ENCODE measurements around the gene ARRDC3.
A peak's percentile ranks its signal among the peaks of the same experiment; 100 is the strongest.

ARRDC3 gene

GRCh38 chr5:91384671-91385430 lies 1.7 kb upstream of the ARRDC3 start:
- peak; percentile 81 for DNase-seq

GRCh38 chr5:91383956-91384300 lies 811 bp upstream of the ARRDC3 start:
- no peak for DNase-seq

- DNase-seq: peak; percentile 40
Measured at GRCh38 chr5:91382530-91383026, 539 bp downstream of the ARRDC3 start.

DNA sequence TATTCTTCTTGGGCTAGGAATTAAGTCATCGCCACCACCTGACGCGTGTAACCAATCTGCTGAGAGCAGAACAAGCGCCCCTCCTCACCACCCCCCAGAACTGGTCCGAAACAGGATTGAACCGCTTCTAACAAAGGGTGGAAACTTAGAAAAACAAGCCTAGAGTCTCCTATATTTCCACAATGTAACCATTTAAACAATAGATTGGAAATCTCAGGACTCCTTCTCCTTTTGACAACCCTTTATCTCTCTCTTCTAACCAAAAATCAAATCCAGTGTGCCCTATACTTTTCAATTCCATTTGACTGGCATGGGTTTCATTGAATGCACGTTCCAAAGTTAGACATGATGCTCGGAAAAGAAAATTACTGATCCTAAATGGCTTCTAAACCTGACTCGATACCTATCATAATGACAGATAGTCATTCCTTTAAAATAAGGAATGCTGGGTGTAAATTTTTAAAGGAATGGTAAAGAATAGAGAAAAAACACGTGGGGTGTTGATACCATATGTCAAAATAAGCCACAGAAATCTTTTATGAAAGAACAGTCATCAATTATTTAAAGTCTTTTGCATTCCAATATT lies 1.2 kb downstream of the ARRDC3 start:
- peak; percentile 67 for DNase-seq

DNA sequence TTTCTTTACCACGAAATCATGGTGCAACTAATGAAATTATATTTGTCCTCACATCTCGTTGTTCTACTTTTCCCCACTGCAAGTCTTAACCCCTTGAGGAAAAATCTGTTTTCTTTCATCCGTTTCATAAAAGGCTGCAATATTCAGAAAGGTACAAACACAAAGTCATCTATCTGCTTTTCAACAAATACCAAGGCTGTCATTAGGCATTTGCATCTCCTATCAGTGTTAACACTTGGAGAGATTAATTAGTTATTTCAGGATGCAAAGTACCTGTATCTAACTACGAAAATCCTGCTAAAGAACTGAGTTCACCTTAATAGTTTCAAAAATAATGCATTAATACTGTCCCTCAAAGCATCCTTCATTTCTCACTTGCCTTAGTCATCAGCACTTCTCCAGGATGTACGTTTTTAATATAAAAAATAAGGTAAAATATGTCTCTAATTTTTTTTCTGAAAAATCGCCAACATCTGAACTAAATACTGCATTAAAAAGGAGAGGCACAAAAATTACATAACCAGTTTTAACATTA lies 1.8 kb downstream of the ARRDC3 start:
- no peak for DNase-seq

- DNase-seq: peak; percentile 75
Measured at GRCh38 chr5:91380491-91381238, 2.5 kb downstream of the ARRDC3 start.

- DNase-seq: peak; percentile 79
Measured at GRCh38 chr5:91379914-91380490, 3.1 kb downstream of the ARRDC3 start.

DNA sequence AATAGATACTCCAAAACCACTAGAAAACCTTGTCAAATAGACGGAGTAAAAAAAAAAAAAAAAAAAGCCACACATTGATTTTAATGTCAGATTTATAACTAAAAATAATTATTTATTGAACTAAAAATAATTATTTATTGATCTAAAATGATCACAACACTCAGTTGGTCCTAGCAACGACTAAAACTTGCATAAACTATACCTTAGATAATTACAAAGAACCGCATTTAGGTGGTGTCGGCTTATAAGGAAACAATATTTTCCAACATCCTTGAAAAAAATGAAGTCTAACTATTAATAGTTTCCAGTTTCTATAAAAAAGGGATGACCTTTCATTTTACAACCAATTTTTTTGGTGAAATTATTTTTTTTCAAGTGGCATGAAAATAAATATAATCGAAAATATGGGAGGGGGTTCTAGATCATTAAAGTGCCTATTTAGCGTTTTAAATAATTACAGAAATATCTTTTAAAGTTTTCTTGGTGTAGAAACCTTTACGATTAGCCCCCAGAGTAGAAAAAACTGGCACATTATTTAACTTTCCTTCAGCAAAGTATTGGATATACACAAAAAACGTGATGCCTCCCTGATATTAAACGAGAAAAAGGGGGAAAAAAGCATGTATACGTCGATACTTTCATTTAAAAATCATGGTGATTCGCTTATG lies 3.7 kb downstream of the ARRDC3 start:
- DNase-seq: no peak

- peak; percentile 8 for DNase-seq
Measured at GRCh38 chr5:91378752-91379211, 4.3 kb downstream of the ARRDC3 start.

DNA sequence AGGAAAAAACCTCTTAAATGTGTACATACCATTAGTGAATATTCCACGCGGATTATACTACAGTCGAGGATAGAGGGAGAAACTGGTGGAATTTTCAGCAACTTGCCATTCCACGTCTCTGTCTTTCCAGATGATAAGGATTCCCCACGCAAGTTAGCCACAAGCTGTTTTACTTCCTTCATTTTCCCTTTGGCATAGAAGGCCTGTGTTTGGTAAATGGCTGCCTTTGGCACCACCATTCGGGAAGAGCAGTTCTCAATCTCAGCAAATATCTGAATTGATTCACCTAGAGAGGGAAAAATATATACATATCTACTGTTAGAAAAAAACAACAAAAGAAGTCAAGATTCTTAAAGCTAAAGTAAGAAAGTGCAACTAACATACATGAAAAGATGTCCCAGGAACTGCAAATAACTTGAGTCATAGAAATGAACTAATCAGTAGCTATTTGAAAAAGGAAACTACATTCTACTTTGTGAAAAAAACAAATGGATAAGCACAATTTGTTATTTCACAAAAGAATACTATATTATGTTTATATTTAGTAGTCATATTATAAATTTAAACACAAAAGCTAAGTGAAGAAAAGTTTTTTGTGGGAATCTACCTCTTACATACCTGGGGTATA lies 8.1 kb downstream of the ARRDC3 start:
- DNase-seq: no peak

GRCh38 chr5:91373600-91373999 lies 9.5 kb downstream of the ARRDC3 start:
- DNase-seq: peak; percentile 81

- no peak for DNase-seq
Measured at GRCh38 chr5:91373006-91373405, 10.1 kb downstream of the ARRDC3 start.

DNA sequence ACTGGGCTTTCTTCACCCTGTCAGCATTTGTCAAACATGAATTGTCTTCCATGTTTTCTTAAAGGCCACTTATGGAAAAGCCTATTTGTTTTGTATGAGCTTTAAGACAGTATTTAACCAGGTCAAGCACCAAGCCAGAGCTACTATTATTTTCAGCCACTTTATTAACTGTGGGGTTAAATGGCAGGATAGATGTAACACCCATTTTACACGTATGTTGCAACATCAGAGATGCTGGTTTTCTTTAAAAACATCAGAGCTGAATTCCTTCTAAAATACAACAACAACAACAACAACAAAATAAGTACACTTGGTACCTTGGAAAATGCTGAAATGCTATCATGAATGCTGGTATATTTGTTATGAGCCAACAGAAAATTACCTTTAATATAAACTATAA lies 13.6 kb downstream of the ARRDC3 start:
- DNase-seq: no peak

GRCh38 chr5:91367908-91368648 lies 15.0 kb downstream of the ARRDC3 start:
- DNase-seq: no peak

- no peak for DNase-seq
Measured at GRCh38 chr5:91367344-91367743, 15.8 kb downstream of the ARRDC3 start.

DNA sequence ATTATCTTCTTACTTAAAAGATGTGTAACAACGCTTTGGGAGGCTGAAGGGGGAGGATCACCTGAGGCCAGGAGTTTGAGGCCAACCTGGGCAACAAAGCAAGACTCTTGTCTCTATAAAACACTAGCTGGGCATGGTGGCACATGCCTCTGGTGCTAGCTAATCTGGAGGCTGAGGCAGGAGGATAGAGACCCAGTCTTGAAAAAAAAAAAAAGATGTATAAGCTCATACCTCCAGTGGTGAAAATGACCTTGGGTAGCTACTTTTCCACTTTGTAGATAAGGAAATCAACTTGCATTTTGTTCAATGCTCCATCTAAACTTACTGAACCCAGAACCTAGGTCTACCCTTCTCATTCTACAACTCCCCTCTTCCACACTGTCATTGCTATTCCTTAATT lies 16.6 kb downstream of the ARRDC3 start:
- no peak for DNase-seq

GRCh38 chr5:91365498-91365897 lies 17.6 kb downstream of the ARRDC3 start:
- DNase-seq: no peak

DNA sequence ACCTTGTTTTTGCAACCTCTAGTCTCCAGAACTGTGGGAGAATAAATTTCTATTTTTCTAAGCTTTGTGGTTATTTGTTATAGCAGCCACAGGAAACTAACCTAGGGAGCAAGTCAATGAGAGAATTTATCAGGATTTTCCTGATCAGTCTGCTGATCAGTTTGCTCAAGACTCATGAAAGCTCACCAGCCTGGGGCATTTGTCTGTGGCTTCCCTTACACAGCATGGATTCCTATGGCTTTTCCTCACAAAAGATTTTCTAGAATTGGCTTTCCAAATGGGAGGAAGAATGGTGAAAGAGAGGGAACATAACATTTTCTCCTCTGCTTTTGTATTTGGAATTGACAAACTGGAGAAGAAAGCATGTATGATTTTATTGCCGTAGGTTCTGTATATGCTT lies 20.2 kb downstream of the ARRDC3 start:
- no peak for DNase-seq

GRCh38 chr5:91361790-91362189 lies 21.3 kb downstream of the ARRDC3 start:
- DNase-seq: no peak

DNA sequence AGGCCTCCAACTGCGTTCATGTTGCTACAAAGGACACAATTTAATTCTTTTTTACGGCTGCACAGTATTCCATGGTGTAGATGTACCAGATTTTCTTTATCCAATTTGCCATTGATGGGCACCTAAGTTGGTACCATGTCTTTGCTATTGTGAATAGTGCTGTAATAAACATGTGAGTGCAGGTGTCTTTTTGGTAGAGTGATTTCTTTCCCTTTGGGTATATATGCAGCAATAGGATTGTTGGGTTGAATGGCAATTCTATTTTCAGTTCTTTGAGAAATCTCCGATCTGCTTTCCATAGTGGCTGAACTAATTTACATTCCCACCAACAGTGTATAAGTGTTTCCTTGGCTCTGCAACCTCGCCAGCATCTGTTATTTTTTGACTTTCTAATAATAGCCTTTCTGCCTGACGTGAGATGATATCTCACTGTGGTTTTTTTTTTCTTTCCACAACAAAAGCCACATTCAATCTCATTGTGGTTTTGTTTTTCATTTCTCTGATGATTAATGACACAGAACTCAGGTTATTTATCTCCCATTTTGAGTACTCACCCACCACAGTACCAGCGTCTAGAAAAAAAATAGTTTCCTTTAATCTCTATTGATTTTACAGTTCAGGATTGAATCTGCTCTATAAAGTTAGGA lies 21.9 kb downstream of the ARRDC3 start:
- no peak for DNase-seq
